ENCODE results near the gene ANOS1. TPM values are rescaled to one million over a fixed set of nuclear protein-coding genes. Genes with fewer than 3 reads are reported as not detected.

The ANOS1 gene
- total and polyA plus RNA-seq, 4 donors, result 2.3 to 12.1 (median 3.7) TPM

DNA sequence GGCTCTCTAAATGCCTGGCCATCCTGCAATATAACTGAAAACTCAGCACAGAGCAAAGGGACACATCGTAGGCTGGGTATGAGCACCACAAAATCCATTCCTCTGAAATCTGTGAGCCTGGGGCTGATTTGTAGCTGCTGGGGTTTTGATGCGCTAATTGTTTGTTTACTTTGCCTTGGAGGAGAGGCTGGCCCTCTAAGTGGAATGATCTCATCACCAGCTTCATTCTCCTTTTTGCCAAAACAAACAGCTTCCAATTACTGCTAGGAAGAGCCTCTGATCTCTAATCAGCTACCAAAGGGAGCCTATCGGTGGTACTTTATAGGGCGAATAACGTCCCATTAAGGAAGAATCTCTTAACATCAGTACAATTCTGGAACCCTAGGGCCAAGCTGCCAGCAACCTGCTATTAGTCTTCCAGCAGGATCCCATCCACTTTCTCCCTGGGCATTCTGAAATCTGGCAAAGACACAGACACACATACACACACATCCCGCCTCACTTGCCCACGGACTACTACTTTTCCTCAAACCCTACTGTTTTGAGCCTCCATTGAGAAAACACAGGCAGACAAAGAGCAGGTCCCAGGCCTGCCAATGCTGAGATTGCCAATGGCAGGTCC, 5.8 kb downstream of the ANOS1 start:
- Histone ChIP-seq H3K27me3 (ENCODE audit: control insufficient read depth in 1 of 2, insufficient read depth in 2 of 2, low read length in 1 of 2) (no peaks in the 10 kb centered on the region), H3K27ac (ENCODE audit: low read depth in 1 of 2, low read length in 2 of 2) (no peak overlapping the region), H3K4me3 (ENCODE audit: low read length in 2 of 2) (no peak overlapping the region), H3K9me3 (ENCODE audit: control insufficient read depth, low read length) (no peaks in the 10 kb centered on the region), H3K4me1 (ENCODE audit: control insufficient read depth in 1 of 2, insufficient read depth in 2 of 2, low read length in 2 of 2) (no peaks in the 10 kb centered on the region), H3K36me3 (ENCODE audit: control insufficient read depth in 1 of 2, insufficient read depth in 2 of 2, low read length in 1 of 2) (no peaks in the 10 kb centered on the region)
- DNase-seq, result no peak
- intact Hi-C loops (cut with DNase I), result no loop called here
- whole genome bisulfite sequencing, 2 donors, result 36 to 53% methylated on average over 7 of the region's 7 CpGs
- ATAC-seq (ENCODE audit: low FRiP score), result no peak

- ATAC-seq (ENCODE audit: low FRiP score), result no peak
- 82 to 87% methylated on average over 7 of the region's 7 CpGs for WGBS, 2 donors
Measured at GRCh38 chrX:8724300-8724699, 7.6 kb downstream of the ANOS1 start.

GRCh38 chrX:8721536-8721935, 10.4 kb downstream of the ANOS1 start:
- H3K9me3 ChIP-seq (ENCODE audit: control insufficient read depth, low read length), result no peaks in the 10 kb centered on the region
- no peak for ATAC-seq (ENCODE audit: low FRiP score)
- intact Hi-C loops (cut with DNase I), result no loop called here
- WGBS, 2 donors, result 73 to 83% methylated on average over 2 of the region's 2 CpGs
- H3K36me3 ChIP-seq (ENCODE audit: control insufficient read depth in 1 of 2, insufficient read depth in 2 of 2, low read length in 1 of 2), result no peaks in the 10 kb centered on the region
- no peaks in the 10 kb centered on the region for H3K4me1 ChIP-seq (ENCODE audit: control insufficient read depth in 1 of 2, insufficient read depth in 2 of 2, low read length in 2 of 2)
- no peak for DNase-seq
- no peak overlapping the region for H3K4me3 ChIP-seq (ENCODE audit: low read length in 2 of 2)
- H3K27ac ChIP-seq (ENCODE audit: low read depth in 1 of 2, low read length in 2 of 2), result no peak overlapping the region
- H3K27me3 ChIP-seq (ENCODE audit: control insufficient read depth in 1 of 2, insufficient read depth in 2 of 2, low read length in 1 of 2), result no peaks in the 10 kb centered on the region

More at GRCh38 chrX:8724300-8724699, 7.6 kb downstream of the ANOS1 start:
- Histone ChIP-seq H3K36me3 (ENCODE audit: control insufficient read depth in 1 of 2, insufficient read depth in 2 of 2, low read length in 1 of 2) (no peaks in the 10 kb centered on the region), H3K27ac (ENCODE audit: low read depth in 1 of 2, low read length in 2 of 2) (no peak overlapping the region), H3K4me3 (ENCODE audit: low read length in 2 of 2) (no peak overlapping the region), H3K4me1 (ENCODE audit: control insufficient read depth in 1 of 2, insufficient read depth in 2 of 2, low read length in 2 of 2) (no peaks in the 10 kb centered on the region), H3K27me3 (ENCODE audit: control insufficient read depth in 1 of 2, insufficient read depth in 2 of 2, low read length in 1 of 2) (no peaks in the 10 kb centered on the region), H3K9me3 (ENCODE audit: control insufficient read depth, low read length) (no peaks in the 10 kb centered on the region)
- intact Hi-C loops (cut with DNase I), result no loop called here
- no peak for DNase-seq

GRCh38 chrX:8720136-8720535, 11.8 kb downstream of the ANOS1 start:
- ATAC-seq (ENCODE audit: low FRiP score), result no peak
- no peak for DNase-seq
- Histone ChIP-seq H3K9me3 (ENCODE audit: control insufficient read depth, low read length) (no peaks in the 10 kb centered on the region), H3K27ac (ENCODE audit: low read depth in 1 of 2, low read length in 2 of 2) (no peak overlapping the region), H3K36me3 (ENCODE audit: control insufficient read depth in 1 of 2, insufficient read depth in 2 of 2, low read length in 1 of 2) (no peaks in the 10 kb centered on the region), H3K27me3 (ENCODE audit: control insufficient read depth in 1 of 2, insufficient read depth in 2 of 2, low read length in 1 of 2) (no peaks in the 10 kb centered on the region), H3K4me3 (ENCODE audit: low read length in 2 of 2) (no peak overlapping the region), H3K4me1 (ENCODE audit: control insufficient read depth in 1 of 2, insufficient read depth in 2 of 2, low read length in 2 of 2) (no peaks in the 10 kb centered on the region)
- intact Hi-C loops (cut with DNase I), result no loop called here
- 93% methylated on average over 6 of the region's 6 CpGs for WGBS, 2 donors

DNA sequence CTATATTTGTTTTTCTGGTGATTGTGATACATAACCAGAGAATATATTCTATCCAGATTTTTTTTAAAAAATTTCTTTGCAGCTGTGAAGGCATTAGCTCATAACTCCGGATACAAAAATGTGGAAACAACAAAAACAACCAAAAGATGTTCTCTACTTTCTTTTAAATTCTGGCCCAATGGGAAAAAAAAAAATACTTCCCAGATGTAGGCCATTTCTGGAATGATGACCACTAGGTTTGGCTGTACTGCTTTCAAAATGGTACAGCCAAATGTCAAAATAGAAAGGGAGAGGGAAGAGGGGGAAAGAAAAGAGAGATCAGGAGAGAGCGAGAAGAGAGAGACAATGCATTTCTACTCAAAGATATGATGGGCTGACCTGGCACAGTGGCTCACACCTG, 14.6 kb downstream of the ANOS1 start:
- Histone ChIP-seq H3K4me1 (ENCODE audit: control insufficient read depth in 1 of 2, insufficient read depth in 2 of 2, low read length in 2 of 2) (no peaks in the 10 kb centered on the region), H3K9me3 (ENCODE audit: control insufficient read depth, low read length) (no peaks in the 10 kb centered on the region), H3K36me3 (ENCODE audit: control insufficient read depth in 1 of 2, insufficient read depth in 2 of 2, low read length in 1 of 2) (no peaks in the 10 kb centered on the region), H3K4me3 (ENCODE audit: low read length in 2 of 2) (no peak overlapping the region), H3K27me3 (ENCODE audit: control insufficient read depth in 1 of 2, insufficient read depth in 2 of 2, low read length in 1 of 2) (no peaks in the 10 kb centered on the region), H3K27ac (ENCODE audit: low read depth in 1 of 2, low read length in 2 of 2) (no peak overlapping the region)
- WGBS, 2 donors, result 89 to 95% methylated on average over 2 of the region's 2 CpGs
- intact Hi-C loops (cut with DNase I), result no loop called here
- ATAC-seq (ENCODE audit: low FRiP score), result no peak
- no peak for DNase-seq

DNA sequence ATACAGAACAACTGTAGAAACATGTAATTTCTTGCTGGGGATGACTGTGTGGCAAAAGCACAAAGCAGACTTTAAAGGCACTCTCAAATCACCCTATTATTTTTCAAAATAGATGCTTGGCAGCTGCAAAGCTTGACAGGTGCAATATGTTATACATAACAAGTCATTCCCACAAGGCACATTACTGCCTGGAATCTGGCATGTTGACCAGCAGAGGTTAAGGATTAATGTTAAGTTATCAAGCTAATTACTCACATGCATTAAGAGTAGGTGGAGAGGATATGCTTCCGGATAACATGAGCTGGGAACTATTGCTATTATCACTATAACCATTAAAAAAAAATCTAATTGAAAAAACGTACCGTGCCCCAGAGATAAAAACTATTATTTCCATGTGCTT, 17.8 kb downstream of the ANOS1 start:
- DNase-seq (no peak), ATAC-seq (ENCODE audit: low FRiP score) (no peak)
- H3K36me3 ChIP-seq (ENCODE audit: control insufficient read depth in 1 of 2, insufficient read depth in 2 of 2, low read length in 1 of 2), result no peaks in the 10 kb centered on the region
- whole genome bisulfite sequencing, 2 donors, result 36 to 61% methylated on average over 3 of the region's 3 CpGs
- H3K4me3 ChIP-seq (ENCODE audit: low read length in 2 of 2), result no peak overlapping the region
- H3K27ac ChIP-seq (ENCODE audit: low read depth in 1 of 2, low read length in 2 of 2), result no peak overlapping the region
- intact Hi-C loops (cut with DNase I), result no loop called here
- no peaks in the 10 kb centered on the region for H3K4me1 ChIP-seq (ENCODE audit: control insufficient read depth in 1 of 2, insufficient read depth in 2 of 2, low read length in 2 of 2)
- H3K27me3 ChIP-seq (ENCODE audit: control insufficient read depth in 1 of 2, insufficient read depth in 2 of 2, low read length in 1 of 2), result no peaks in the 10 kb centered on the region
- no peaks in the 10 kb centered on the region for H3K9me3 ChIP-seq (ENCODE audit: control insufficient read depth, low read length)

DNA sequence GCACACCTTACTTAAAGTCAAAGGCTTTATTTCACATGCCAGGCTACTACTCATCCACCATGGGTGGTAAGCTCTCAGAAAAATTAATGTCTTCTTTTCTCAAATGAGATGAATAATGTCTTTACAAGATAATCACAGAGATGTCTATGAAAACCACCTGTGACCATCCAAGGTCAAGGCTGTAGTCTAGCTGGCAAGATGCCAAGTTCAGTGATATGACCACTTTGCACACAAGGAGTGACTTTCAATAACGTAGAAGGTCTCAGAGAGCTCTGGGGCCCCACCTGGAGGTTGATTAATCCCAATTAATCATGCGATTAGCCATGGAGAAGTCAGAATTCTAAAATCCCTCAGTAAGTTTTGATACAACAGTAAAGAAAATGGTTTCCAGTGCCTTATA, 20.5 kb downstream of the ANOS1 start:
- no peak overlapping the region for H3K27ac ChIP-seq (ENCODE audit: low read depth in 1 of 2, low read length in 2 of 2)
- no peak overlapping the region for H3K4me3 ChIP-seq (ENCODE audit: low read length in 2 of 2)
- no peak for ATAC-seq (ENCODE audit: low FRiP score)
- H3K36me3 ChIP-seq (ENCODE audit: control insufficient read depth in 1 of 2, insufficient read depth in 2 of 2, low read length in 1 of 2), result no peaks in the 10 kb centered on the region
- 81 to 88% methylated on average over 2 of the region's 2 CpGs for WGBS, 2 donors
- intact Hi-C loops (cut with DNase I), result no loop called here
- H3K4me1 ChIP-seq (ENCODE audit: control insufficient read depth in 1 of 2, insufficient read depth in 2 of 2, low read length in 2 of 2), result no peaks in the 10 kb centered on the region
- DNase-seq, result no peak
- no peaks in the 10 kb centered on the region for H3K27me3 ChIP-seq (ENCODE audit: control insufficient read depth in 1 of 2, insufficient read depth in 2 of 2, low read length in 1 of 2)
- no peaks in the 10 kb centered on the region for H3K9me3 ChIP-seq (ENCODE audit: control insufficient read depth, low read length)

GRCh38 chrX:8704184-8704583, 27.8 kb downstream of the ANOS1 start:
- H3K9me3 ChIP-seq (ENCODE audit: control insufficient read depth, low read length), result no peaks in the 10 kb centered on the region
- H3K4me3 ChIP-seq (ENCODE audit: low read length in 2 of 2), result no peak overlapping the region
- DNase-seq (no peak), ATAC-seq (ENCODE audit: low FRiP score) (no peak)
- no peaks in the 10 kb centered on the region for H3K4me1 ChIP-seq (ENCODE audit: control insufficient read depth in 1 of 2, insufficient read depth in 2 of 2, low read length in 2 of 2)
- H3K27ac ChIP-seq (ENCODE audit: low read depth in 1 of 2, low read length in 2 of 2), result no peak overlapping the region
- no peaks in the 10 kb centered on the region for H3K36me3 ChIP-seq (ENCODE audit: control insufficient read depth in 1 of 2, insufficient read depth in 2 of 2, low read length in 1 of 2)
- intact Hi-C loops (cut with DNase I), result no loop called here
- no peaks in the 10 kb centered on the region for H3K27me3 ChIP-seq (ENCODE audit: control insufficient read depth in 1 of 2, insufficient read depth in 2 of 2, low read length in 1 of 2)
- WGBS, 2 donors, result 95 to 96% methylated on average over 2 of the region's 2 CpGs

- ATAC-seq (ENCODE audit: low FRiP score) (no peak), DNase-seq (no peak)
- intact Hi-C loops (cut with DNase I), result no loop called here
- 39 to 61% methylated on average over 1 of the region's 1 CpG for WGBS, 2 donors
- H3K27ac ChIP-seq (ENCODE audit: low read depth in 1 of 2, low read length in 2 of 2), result no peak overlapping the region
- no peak overlapping the region for H3K4me3 ChIP-seq (ENCODE audit: low read length in 2 of 2)
- H3K9me3 ChIP-seq (ENCODE audit: control insufficient read depth, low read length), result no peaks in the 10 kb centered on the region
- H3K27me3 ChIP-seq (ENCODE audit: control insufficient read depth in 1 of 2, insufficient read depth in 2 of 2, low read length in 1 of 2), result no peaks in the 10 kb centered on the region
- H3K4me1 ChIP-seq (ENCODE audit: control insufficient read depth in 1 of 2, insufficient read depth in 2 of 2, low read length in 2 of 2), result no peaks in the 10 kb centered on the region
- H3K36me3 ChIP-seq (ENCODE audit: control insufficient read depth in 1 of 2, insufficient read depth in 2 of 2, low read length in 1 of 2), result no peaks in the 10 kb centered on the region
Measured at GRCh38 chrX:8692871-8693270, 39.1 kb downstream of the ANOS1 start.
